Heart left ventricle (tissue), 16 donors: ENCODE measurements around the gene EPHA8. TPM values are rescaled to one million over a fixed set of nuclear protein-coding genes. Genes with fewer than 3 reads are reported as not detected.

Source experiments
- ATAC-seq, 4 donors: fragments of 200-7000 bp; cut with Tn5 transposase; one replicate each; pipeline ENCODE4 v1.9.1; 2020 to 2022; ENCODE audit warnings: moderate library complexity in 4 of 4, mild to moderate bottlenecking in 3 of 4, moderate number of reproducible peaks in 1 of 4
- DNase-seq, 5 donors: peaks; one replicate each; pipeline ENCODE4 v3.0.0-alpha.2; 2020
- H3K27ac ChIP-seq, 12 donors: fragments of 200-600 bp; sonication (generic) in 4 of 12; one replicate each; pipeline versions ENCODE4 v1.5.0 to v1.8.0; 2016 to 2022; ENCODE audit warnings: mild to moderate bottlenecking in 2 of 12
- H3K27me3 ChIP-seq, 9 donors: fragments of 200-600 bp; sonication (generic) in 2 of 9; one replicate each; pipeline versions ENCODE4 v1.5.1 to v1.8.0; 2016 to 2022; ENCODE audit warnings: mild to moderate bottlenecking in 3 of 9
- H3K36me3 ChIP-seq, 9 donors: fragments of 200-600 bp; sonication (generic) in 2 of 9; one replicate each; pipeline versions ENCODE4 v1.5.0 to v1.8.0; 2018 to 2022; ENCODE audit warnings: mild to moderate bottlenecking in 2 of 9
- H3K4me1 ChIP-seq, 12 donors: fragments of 200-600 bp; sonication (generic) in 4 of 12; one replicate each; pipeline versions ENCODE4 v1.5.0 to v1.8.0; 2016 to 2022; ENCODE audit warnings: mild to moderate bottlenecking in 3 of 12
- H3K4me3 ChIP-seq, 12 donors: fragments of 200-600 bp; sonication (generic) in 4 of 12; one replicate each; pipeline versions ENCODE4 v1.5.0 to v1.8.0; 2017 to 2022; ENCODE audit warnings: mild to moderate bottlenecking in 9 of 12, moderate library complexity in 4 of 12
- H3K9me3 ChIP-seq, 12 donors: fragments of 200-600 bp; sonication (generic) in 4 of 12; one replicate each; pipeline versions ENCODE4 v1.5.0 to v1.8.0; 2016 to 2022; ENCODE audit warnings: mild to moderate bottlenecking in 1 of 12
- POLR2A ChIP-seq, 2 donors: fragments of 450-650 bp; IDR thresholded peaks; one replicate each; pipeline ENCODE4 v1.6.1; 2017; ENCODE audit warnings: antibody characterized with exemption in 2 of 2, mild to moderate bottlenecking in 2 of 2, moderate library complexity in 2 of 2
- WGBS, 4 donors: extraction: QIAGEN DNeasy Blood & Tissue Kit in 2 of 4; methylation state at CpG; one replicate each; pipeline versions ENCODE4 v1.1.5 to v1.1.7; 2013 to 2018; 5-methylcytosine and 5-hydroxymethylcytosine counted together
- intact Hi-C, 10 donors: fragments of 100-400 bp; cut with DNase I; formaldehyde crosslinking; loops; one replicate each; pipeline versions ENCODE4 v1.11.1 to v1.14.2; 2022
- polyA plus RNA-seq, 2 donors: library from polyadenylated mRNA; stranded (reverse); fragments of 200-250 nt; gene quantifications; one replicate each; pipeline ENCODE4 v1.2.3, GENCODE V29; 2013
- total RNA-seq, 9 donors: library from RNA; depleted of rRNA in 2 of 9; stranded (reverse); fragments of >200 nt in 2 of 9; fragmentation: NEBNext Ultra II Directional in 3 of 9; extraction: Animal tissue kit (Norgen Biotek cat#: 25700) in 3 of 9; gene quantifications; one replicate each; pipeline versions ENCODE4 v1.1.0 to v1.2.4, GENCODE V29; 2016 to 2023
- TF ChIP-seq, protein P1 (sequence below), 12 donors: fragments of 200-600 bp; sonication (generic) in 4 of 12; IDR thresholded peaks; one replicate each; pipeline versions ENCODE4 v1.5.0 to v1.8.0; 2018 to 2022; ENCODE audit warnings: antibody characterized with exemption in 12 of 12, mild to moderate bottlenecking in 5 of 12
- donor health status: ischemic (EF 13 %, LVEDD 7.1; RV severe dilation, severe dysfunction).
- donor health status: healthy with polysubstance abuse.
- donor health status: DM: no; HTN: yes; CAD: no.
- donor health status: DM: no; HTN: no; CAD: no.
- donor health status: ischemic (EF 25% LVEDD 6.9; RV normal size, moderate dysfunction).
- donor health status: ischemic (EF 25% LVEDD 5.7; RV mildly dilated, moderate dysfunction).
- donor health status: healthy.
- donor health status: DM: yes; HTN: yes; CAD: no.
- donor health status: ischemic (EF 35%, LVEDD 5.7; RV mildly dilated, moderate dysfunction).
- donor health status: nonischemic (EF 11% LVEDD 7.7; RV severe dilation, severe dysfunction).
- donor health status: DM: yes; HTN: yes; CAD: no.
- donor health status: PGD.
- donor health status: ischemic (EF 29% LVEDD 5.4; RV normal size, mild dysfunction).
- donor health status: nonischemic (EF 23%, LVEDD 6.1; RV moderate dilation, normal function).

The EPHA8 gene
- total and polyA plus RNA-seq, 11 donors: 0.08 to 0.12 TPM; not detected in 9

DNA sequence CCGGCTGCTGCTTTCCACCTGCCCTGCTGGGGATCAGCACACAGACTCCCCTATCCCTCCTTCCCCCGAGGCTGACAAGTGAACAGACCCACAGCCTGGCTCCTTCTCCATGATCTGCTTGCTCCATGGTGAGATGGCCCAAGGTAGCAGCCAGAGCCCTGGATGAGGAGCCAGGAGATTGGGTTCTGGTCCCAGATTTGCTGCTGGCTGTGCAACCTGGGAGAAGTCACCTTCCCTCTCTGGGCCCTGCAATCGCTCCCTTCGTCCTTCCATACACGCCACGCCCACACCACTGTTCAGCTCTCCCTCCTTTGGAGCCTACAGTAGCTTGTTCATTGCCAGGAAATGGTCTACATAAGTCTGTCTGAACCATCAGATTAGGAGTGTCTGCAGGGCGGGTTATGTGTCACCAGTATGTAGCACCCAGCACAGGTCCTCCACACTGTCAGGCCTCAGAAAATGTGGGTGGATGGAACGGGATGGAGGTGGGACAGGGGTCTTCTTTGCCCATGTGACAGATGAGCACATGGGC, 9.2 kb upstream of the EPHA8 start:
- H3K27me3 ChIP-seq: peaks cover 4 to 73% (median 28%) of the 10 kb centered on the region in 9 donors
- H3K4me1 ChIP-seq: no peaks in the 10 kb centered on the region
- WGBS, 4 donors: 67 to 82% (median 74%) methylated on average over 7 to 8 of the region's 8 CpGs
- no peak for DNase-seq
- no peak for ATAC-seq
- TF ChIP-seq, protein P1, sequence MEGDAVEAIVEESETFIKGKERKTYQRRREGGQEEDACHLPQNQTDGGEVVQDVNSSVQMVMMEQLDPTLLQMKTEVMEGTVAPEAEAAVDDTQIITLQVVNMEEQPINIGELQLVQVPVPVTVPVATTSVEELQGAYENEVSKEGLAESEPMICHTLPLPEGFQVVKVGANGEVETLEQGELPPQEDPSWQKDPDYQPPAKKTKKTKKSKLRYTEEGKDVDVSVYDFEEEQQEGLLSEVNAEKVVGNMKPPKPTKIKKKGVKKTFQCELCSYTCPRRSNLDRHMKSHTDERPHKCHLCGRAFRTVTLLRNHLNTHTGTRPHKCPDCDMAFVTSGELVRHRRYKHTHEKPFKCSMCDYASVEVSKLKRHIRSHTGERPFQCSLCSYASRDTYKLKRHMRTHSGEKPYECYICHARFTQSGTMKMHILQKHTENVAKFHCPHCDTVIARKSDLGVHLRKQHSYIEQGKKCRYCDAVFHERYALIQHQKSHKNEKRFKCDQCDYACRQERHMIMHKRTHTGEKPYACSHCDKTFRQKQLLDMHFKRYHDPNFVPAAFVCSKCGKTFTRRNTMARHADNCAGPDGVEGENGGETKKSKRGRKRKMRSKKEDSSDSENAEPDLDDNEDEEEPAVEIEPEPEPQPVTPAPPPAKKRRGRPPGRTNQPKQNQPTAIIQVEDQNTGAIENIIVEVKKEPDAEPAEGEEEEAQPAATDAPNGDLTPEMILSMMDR (IDR thresholded peaks at IDR 0.05): no peak
- no peak for TF ChIP-seq POLR2A (IDR thresholded peaks at IDR 0.05)
- no peak overlapping the region for H3K4me3 ChIP-seq
- no peaks in the 10 kb centered on the region for H3K9me3 ChIP-seq
- intact Hi-C loops: no loop called here
- H3K36me3 ChIP-seq: no peaks in the 10 kb centered on the region
- H3K27ac ChIP-seq: no peak overlapping the region

DNA sequence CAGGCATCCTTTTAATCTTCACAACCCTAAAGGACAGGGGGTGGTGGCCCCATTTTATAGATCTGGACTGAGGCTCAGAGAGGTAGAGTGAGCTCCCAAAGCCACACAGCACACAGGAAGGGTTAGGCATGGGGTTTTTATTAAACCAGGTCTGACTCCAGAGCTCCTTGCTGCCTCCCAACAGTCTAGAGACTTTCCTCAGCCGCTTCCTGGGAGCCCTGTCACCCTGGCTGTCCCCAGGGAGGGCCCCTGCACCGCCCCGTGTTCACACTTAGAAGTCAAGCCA, 8.0 kb upstream of the EPHA8 start:
- TF ChIP-seq, protein P1 (IDR thresholded peaks at IDR 0.05): no peak
- no peak for TF ChIP-seq POLR2A (IDR thresholded peaks at IDR 0.05)
- DNase-seq (no peak), ATAC-seq (no peak)
- Histone ChIP-seq H3K4me1 (no peaks in the 10 kb centered on the region), H3K4me3 (no peak overlapping the region), H3K27me3 (peaks cover 4 to 72% (median 32%) of the 10 kb centered on the region in 9 donors), H3K27ac (no peak overlapping the region), H3K9me3 (no peaks in the 10 kb centered on the region), H3K36me3 (no peaks in the 10 kb centered on the region)
- intact Hi-C loops: no loop called here
- WGBS, 4 donors: 46 to 54% (median 52%) methylated on average over 3 of the region's 3 CpGs

DNA sequence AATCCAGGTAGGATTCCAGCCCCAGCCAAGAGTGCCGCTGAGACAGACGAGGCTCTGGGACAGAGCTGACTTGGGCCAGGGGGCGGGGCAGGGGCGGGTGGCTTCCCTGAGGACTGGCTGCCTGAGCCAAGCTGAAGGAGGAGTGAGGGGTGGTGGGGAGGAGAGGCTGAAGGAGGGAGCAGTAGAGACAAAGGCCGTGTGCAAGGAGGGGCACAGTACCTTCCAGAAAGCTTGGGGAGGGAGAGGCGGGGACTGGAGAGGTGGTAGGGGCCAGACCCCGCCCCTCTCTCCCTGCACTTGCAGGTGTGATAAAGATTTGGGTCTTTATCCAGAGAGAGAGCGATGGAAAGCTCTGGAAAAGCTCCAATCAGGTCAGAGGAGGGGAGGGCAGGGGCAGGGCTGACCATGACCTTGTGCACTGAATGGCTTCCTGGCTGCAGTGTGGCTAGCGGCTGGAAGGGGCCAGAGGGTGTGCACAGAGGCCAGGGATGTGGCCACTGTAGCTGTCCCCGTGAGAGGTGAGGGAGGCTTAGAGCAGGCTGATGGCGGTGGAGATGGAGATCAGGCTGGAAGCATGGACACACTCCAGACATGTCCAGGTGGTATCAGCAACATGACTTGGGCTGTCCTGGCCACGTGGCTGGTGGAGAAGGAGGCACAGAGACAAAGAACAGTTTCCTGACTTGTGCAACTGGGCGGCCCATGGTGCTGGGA, 6.7 kb upstream of the EPHA8 start:
- Histone ChIP-seq H3K4me3 (no peak overlapping the region), H3K36me3 (no peaks in the 10 kb centered on the region), H3K4me1 (no peaks in the 10 kb centered on the region), H3K9me3 (no peaks in the 10 kb centered on the region), H3K27me3 (peaks cover 4 to 84% (median 35%) of the 10 kb centered on the region in 9 donors), H3K27ac (no peak overlapping the region)
- TF ChIP-seq, protein P1 (IDR thresholded peaks at IDR 0.05): no peak
- no peak for TF ChIP-seq POLR2A (IDR thresholded peaks at IDR 0.05)
- WGBS, 4 donors: 21 to 32% (median 24%) methylated on average over 11 to 13 of the region's 13 CpGs
- DNase-seq (no peak), ATAC-seq (no peak)
- intact Hi-C loops: no loop called here

DNA sequence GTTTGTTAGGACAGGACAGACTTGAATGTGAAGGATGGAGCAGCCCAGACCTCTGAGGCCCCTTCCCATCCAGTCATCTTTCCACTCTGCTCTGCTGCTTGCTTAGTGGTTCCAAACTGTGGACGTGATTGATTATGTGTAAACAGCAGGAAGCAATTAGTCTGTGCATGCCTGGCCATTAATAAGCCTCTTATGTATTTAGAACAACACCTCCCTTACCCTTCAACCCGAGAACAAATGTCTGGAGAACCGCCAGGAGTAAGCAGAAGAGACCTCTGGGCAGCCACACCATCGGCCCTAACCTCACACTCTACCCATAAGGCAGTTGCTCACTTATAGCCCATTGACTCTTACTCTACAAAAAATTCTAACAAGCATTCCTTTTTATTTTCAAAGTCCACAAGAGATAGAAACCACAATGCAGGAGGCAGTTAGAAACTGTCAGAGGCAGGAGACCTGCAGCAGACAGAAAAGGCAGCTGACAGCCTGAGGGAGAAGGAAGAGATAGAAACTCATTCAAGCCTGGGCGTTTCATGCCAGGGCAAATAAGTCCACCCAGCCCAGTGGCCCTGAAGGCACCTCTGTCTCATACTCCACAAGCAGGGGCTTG, 5.8 kb upstream of the EPHA8 start:
- H3K36me3 ChIP-seq: no peaks in the 10 kb centered on the region
- whole genome bisulfite sequencing, 4 donors: 33 to 51% (median 40%) methylated on average over 5 of the region's 5 CpGs
- H3K9me3 ChIP-seq: no peaks in the 10 kb centered on the region
- H3K27ac ChIP-seq: no peak overlapping the region
- no peak for TF ChIP-seq POLR2A (IDR thresholded peaks at IDR 0.05)
- TF ChIP-seq, protein P1 (IDR thresholded peaks at IDR 0.05): no peak
- ATAC-seq (no peak), DNase-seq (no peak)
- no peak overlapping the region for H3K4me3 ChIP-seq
- intact Hi-C loops: no loop called here
- no peaks in the 10 kb centered on the region for H3K4me1 ChIP-seq
- H3K27me3 ChIP-seq: peaks cover 4 to 90% (median 35%) of the 10 kb centered on the region in 9 donors
